ENCODE measurements around the gene MEN1.

The MEN1 gene

GRCh38 chr11:64789331-64790204 is 20.8 kb downstream of the MEN1 start:
- no peak for DNase-seq (ENCODE audit: low read depth in 1 of 2, low spot score in 1 of 2)
- TF ChIP-seq JUND (IDR thresholded peaks at IDR 0.05; ENCODE audit: low read depth), result no peak
- in situ Hi-C loops (cut with HindIII; ENCODE audit: low pct_unique_long_range_greater_than_20kb, low sequenced_read_pairs), result no loop called here

- no peak for DNase-seq (ENCODE audit: low read depth in 1 of 2, low spot score in 1 of 2)
- no peak for TF ChIP-seq JUND (IDR thresholded peaks at IDR 0.05; ENCODE audit: low read depth)
- in situ Hi-C loops (cut with HindIII; ENCODE audit: low pct_unique_long_range_greater_than_20kb, low sequenced_read_pairs), result no loop called here
Observed at GRCh38 chr11:64788321-64789215, 21.8 kb downstream of the MEN1 start.

GRCh38 chr11:64787526-64788320 is 22.6 kb downstream of the MEN1 start:
- peak; percentile 70 to 76 for DNase-seq (ENCODE audit: low read depth in 1 of 2, low spot score in 1 of 2)
- no peak for TF ChIP-seq JUND (IDR thresholded peaks at IDR 0.05; ENCODE audit: low read depth)
- in situ Hi-C loops (cut with HindIII; ENCODE audit: low pct_unique_long_range_greater_than_20kb, low sequenced_read_pairs), result no loop called here

GRCh38 chr11:64786308-64786707 is 24.0 kb downstream of the MEN1 start:
- in situ Hi-C loops (cut with HindIII; ENCODE audit: low pct_unique_long_range_greater_than_20kb, low sequenced_read_pairs), result no loop called here

GRCh38 chr11:64784813-64785581 is 25.4 kb downstream of the MEN1 start:
- DNase-seq (ENCODE audit: low read depth in 1 of 2, low spot score in 1 of 2), result no peak
- in situ Hi-C loops (cut with HindIII; ENCODE audit: low pct_unique_long_range_greater_than_20kb, low sequenced_read_pairs), result no loop called here

More at GRCh38 chr11:64786308-64786707, 24.0 kb downstream of the MEN1 start:
- no peak for DNase-seq (ENCODE audit: low read depth in 1 of 2, low spot score in 1 of 2)
- no peak for TF ChIP-seq JUND (IDR thresholded peaks at IDR 0.05; ENCODE audit: low read depth)

GRCh38 chr11:64778473-64779298 is 31.7 kb downstream of the MEN1 start, which contains the start of gene SF1:
SF1 (minus strand) TSS chr11:64778542; CDS start chr11:64778392, 150 bp downstream.
- DNase-seq (ENCODE audit: low read depth in 1 of 2, low spot score in 1 of 2), result peak; percentile 98 to 100
- in situ Hi-C loops (cut with HindIII; ENCODE audit: low pct_unique_long_range_greater_than_20kb, low sequenced_read_pairs), result no loop called here

More at GRCh38 chr11:64784813-64785581, 25.4 kb downstream of the MEN1 start:
- TF ChIP-seq JUND (IDR thresholded peaks at IDR 0.05; ENCODE audit: low read depth), result no peak

GRCh38 chr11:64778223-64778472 is 32.2 kb downstream of the MEN1 start:
- no peak for DNase-seq (ENCODE audit: low read depth in 1 of 2, low spot score in 1 of 2)
- no peak for TF ChIP-seq JUND (IDR thresholded peaks at IDR 0.05; ENCODE audit: low read depth)
- in situ Hi-C loops (cut with HindIII; ENCODE audit: low pct_unique_long_range_greater_than_20kb, low sequenced_read_pairs), result no loop called here

More at GRCh38 chr11:64778473-64779298, 31.7 kb downstream of the MEN1 start, which contains the start of gene SF1:
- TF ChIP-seq JUND (IDR thresholded peaks at IDR 0.05; ENCODE audit: low read depth), result no peak

GRCh38 chr11:64777449-64778222 is 32.7 kb downstream of the MEN1 start:
- no peak for TF ChIP-seq JUND (IDR thresholded peaks at IDR 0.05; ENCODE audit: low read depth)

GRCh38 chr11:64776875-64777274 is 33.5 kb downstream of the MEN1 start:
- no peak for TF ChIP-seq JUND (IDR thresholded peaks at IDR 0.05; ENCODE audit: low read depth)
- in situ Hi-C loops (cut with HindIII; ENCODE audit: low pct_unique_long_range_greater_than_20kb, low sequenced_read_pairs), result no loop called here

More at GRCh38 chr11:64777449-64778222, 32.7 kb downstream of the MEN1 start:
- peak; percentile 91 to 93 for DNase-seq (ENCODE audit: low read depth in 1 of 2, low spot score in 1 of 2)
- in situ Hi-C loops (cut with HindIII; ENCODE audit: low pct_unique_long_range_greater_than_20kb, low sequenced_read_pairs), result no loop called here

GRCh38 chr11:64776425-64776824 is 33.9 kb downstream of the MEN1 start:
- no peak for TF ChIP-seq JUND (IDR thresholded peaks at IDR 0.05; ENCODE audit: low read depth)
- in situ Hi-C loops (cut with HindIII; ENCODE audit: low pct_unique_long_range_greater_than_20kb, low sequenced_read_pairs), result no loop called here

More at GRCh38 chr11:64776875-64777274, 33.5 kb downstream of the MEN1 start:
- no peak for DNase-seq (ENCODE audit: low read depth in 1 of 2, low spot score in 1 of 2)

More at GRCh38 chr11:64776425-64776824, 33.9 kb downstream of the MEN1 start:
- no peak for DNase-seq (ENCODE audit: low read depth in 1 of 2, low spot score in 1 of 2)
